Activated CD4-positive, alpha-beta T cell treated with anti-CD3 and anti-CD28 coated beads, Interleukin-2, amount 50 U/mL, for 1 hour (primary cell): Measurements from ENCODE around the gene GATB.

Experiments used
- DNase-seq: peaks from one replicate; pipeline ENCODE4 v3.0.0-alpha.2; 2020

The GATB gene

GRCh38 chr4:151671541-151672059, 89.2 kb downstream of the GATB start:
- DNase-seq: no peak

DNA sequence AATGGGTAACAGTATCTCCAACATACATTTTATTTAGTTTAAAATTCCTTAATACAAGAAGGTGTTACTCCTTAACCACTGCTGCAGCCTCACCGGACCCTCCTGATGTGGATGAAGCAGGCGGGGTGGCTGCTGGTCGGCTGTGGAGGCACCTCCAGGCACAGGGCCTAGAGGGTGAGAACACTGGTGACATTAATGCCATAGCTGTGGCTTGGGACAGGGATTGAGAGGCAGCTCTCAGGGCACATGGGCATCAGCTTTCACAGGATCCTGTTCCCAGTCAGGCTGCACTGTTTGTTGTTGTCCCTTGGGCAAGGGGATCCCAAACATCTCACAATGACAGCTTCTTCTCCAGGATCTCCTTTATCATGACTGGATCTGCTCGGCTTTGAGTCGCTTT, 90.0 kb downstream of the GATB start:
- DNase-seq: no peak

DNA sequence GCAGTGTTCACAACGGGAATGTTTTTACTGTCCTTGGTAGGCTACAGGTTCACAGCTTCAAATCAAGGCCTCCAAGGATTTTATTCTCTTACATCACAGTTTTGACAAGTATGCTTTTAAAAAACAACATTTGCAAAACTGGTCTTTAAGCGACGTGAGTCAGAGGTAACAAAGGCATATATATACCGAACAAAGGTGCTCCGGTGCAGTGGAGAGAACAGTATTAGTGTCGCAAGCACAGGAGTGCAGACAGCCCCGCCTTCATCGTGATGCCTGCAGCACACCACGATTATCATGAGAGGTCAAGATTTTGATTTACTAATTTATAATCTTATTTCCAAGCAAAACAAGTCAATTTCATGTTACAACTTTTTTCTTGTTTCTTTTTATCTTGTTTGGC, 90.8 kb downstream of the GATB start:
- no peak for DNase-seq

DNA sequence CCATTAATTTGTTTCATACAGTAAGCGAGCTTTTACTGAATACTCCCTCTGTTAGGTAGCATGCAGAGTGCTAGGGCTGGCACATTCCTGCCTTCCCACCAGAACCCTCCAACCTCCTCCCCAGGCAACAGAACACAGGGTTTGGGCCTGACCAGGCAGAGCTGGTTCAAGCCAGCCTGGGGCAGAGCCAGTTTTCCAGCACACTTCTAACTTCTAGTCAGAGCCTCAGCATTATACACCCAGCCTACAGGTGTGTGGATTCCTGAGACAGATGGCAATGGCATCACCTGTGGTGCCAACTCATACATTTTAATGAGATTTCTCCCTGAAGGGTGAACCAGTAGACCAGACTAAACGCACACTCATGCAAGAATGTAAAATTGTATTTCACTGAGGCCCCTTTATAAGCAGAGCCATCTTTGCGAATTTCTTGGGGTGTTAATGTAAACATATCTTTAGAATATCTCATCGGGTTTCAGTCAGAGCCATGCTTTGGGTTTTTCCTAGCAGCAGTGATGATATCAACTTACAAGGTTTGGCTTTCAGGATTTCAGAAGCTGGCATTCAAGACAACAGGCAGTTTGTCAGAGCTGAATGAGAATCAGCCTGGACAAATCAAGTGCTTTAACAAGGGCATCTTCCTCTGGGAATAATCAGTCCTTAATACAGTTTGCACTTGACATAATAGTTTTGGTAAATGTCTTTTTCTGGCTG, 92.0 kb downstream of the GATB start:
- DNase-seq: no peak

GRCh38 chr4:151667666-151668065, 93.1 kb downstream of the GATB start:
- DNase-seq: no peak

- DNase-seq: no peak
Measured at GRCh38 chr4:151667048-151667447, 93.8 kb downstream of the GATB start.

GRCh38 chr4:151666501-151666900, 94.3 kb downstream of the GATB start:
- DNase-seq: no peak

GRCh38 chr4:151665785-151666127, 95.1 kb downstream of the GATB start:
- no peak for DNase-seq

DNA sequence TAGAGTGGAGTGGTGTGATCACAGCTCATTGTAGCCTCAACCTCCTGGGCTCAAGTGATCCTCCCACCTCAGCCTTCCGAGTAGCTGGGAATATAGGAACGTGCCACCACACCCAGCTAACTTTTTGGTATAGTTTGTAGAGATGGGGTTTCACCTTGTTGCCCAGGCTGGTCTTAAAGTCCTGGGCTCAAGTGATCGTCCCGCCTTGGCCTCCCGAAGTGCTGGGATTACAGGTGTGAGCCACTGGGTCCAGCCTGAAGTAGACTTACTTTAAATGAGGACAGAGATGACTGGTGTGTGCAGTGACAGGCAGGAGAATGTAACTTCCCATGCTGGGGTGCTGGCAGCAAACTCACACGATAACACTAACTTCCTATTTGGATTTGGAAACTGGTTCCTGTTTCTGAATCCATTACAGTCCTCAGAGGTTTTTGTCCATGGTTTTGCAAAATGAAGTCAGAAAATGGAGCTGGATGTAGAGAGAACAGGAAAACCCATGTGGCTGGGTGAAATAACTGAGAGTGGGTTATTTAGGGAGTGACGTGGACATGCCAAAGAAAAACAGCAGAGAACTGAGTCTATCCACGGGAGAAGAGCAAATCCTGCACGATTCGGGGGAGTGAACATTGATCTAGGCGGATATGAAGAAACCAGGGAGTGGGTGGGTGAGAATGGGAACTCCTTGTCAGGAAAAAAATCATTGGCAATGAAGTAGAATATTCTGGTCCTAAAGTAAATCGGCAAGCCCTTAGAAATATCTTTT, 95.6 kb downstream of the GATB start:
- DNase-seq: no peak

DNA sequence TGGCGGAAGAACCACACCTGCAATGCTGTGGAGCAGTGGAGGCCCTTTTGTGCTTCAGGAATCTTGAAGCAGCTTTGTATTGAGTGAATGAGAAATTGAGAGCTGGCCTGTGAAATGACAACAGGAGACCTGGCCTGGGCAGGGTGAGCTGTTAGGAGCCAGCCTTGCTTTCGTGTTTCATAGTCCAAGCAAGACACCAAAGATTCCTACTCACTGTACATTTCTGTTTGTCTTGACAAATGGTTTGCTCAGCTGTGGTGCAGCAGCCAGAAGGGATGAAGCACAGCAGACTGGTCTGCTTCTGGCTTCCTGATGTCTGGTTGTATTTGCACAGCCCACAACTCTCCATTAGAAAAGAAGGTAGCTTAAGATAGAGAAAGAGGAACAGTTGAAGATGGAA, 96.5 kb downstream of the GATB start:
- DNase-seq: no peak

DNA sequence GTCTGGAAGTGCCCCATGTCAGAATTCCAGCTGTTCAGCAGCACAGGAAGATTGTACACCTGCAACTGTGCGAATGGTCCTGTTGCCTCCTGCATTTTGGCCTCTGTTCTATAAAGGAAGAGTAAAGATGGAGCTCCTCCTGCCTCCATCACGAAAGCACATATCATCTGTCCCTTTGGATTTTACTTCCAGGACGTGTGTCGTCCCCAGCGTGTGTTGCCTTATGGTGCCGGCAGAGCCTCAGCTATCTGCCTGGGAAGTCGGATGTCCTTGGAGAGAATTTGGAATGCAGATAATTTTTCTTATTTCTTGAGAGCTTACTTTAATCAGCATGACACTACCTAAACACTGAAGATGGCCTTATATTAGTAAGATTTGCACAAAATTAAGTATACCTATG, 97.7 kb downstream of the GATB start:
- DNase-seq: no peak

DNA sequence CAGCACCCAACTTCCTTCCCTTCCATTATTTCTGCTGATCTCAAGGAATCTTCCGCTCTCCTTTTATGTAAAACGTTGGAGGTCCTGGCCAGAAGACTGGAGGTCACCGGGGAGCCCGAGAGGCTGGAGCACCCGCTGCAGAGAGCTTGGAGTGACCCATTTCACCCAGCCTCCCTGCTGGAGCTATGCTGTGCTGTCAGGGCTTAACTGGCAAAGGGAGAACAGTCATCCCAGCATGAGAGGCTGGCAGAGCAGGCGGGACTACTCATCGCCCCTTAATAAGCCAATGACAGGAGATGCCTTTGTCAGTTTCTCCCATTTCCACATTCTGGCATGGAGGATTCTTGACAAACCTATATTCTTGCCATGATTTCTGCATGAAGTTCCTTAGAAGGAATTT, 98.9 kb downstream of the GATB start:
- no peak for DNase-seq

DNA sequence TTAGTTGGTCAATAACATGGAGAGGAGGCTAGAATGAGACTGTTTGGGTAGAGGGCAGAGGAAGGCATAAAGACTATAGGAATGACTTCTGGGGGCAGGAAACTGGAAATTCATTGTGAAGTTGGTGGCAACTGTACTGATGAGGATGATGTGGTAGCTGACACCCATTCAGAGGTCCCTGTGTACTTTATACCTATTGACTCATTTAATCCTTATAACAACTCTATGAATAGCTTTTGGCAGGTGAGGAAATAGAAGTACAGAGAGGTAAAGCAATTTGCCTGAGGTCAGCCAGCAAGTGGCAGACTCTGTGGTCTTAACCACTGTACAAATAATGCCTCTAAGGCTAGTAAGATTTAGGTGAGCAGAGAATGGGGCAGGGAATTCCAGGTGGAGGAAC, 100.1 kb downstream of the GATB start:
- no peak for DNase-seq

GRCh38 chr4:151659601-151660364, 101.0 kb downstream of the GATB start:
- DNase-seq: no peak

- no peak for DNase-seq
Measured at GRCh38 chr4:151658959-151659600, 101.7 kb downstream of the GATB start.

DNA sequence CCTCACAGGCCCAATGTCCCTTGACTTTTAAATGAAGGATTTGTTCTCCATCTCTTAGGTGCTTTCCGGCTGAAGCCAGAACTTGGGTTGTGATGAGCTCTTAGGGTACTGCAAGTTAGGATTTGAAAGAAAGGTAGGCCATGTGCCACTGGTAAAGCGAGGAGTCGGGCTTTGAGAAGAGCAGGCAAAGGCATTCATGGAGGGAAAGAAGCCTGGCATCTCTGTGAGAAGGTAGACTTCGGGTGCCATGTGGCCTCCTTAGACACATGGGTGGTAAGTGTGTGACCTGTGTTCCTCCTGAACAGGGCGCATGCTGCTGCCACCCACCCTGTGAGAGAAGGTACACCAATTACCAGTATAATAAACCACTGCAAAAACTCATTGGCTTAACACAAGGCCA, 102.9 kb downstream of the GATB start:
- no peak for DNase-seq

DNA sequence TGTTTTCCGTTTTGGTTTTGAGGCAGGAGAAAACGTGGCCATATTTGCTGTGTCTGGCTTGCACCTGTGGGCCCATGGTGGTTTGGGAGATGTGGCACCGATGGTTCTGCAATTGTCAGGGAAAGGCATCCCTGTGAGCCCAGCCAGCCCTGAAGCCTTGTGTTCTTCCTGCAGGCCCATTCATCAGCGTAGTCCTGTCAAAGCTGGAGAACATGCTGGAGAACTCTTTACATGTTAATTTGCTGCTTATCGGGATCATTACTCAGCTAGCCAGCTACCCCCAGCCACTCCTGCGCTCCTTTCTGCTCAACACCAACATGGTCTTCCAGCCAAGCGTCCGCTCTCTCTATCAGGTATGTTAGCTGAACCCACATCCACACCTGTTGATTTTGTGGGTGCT, 104.7 kb downstream of the GATB start:
- no peak for DNase-seq

DNA sequence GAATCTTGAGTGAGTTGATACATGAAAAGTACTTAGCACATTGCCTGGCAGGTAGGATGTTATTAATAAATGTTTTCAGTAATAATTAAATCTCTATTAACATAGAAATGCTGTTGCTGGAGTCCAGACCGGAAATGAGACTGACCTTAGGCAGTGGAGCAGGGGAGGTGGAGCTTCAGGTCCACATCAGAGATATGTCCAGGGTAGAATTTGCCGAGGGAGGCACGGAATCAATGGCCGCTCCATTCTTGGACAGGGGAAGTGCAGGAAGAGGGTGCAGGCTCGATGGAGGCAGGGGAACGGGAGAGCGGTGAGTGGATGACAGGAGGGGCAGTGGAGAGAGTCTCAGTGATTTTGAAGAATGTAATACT, 107.3 kb downstream of the GATB start:
- DNase-seq: no peak

DNA sequence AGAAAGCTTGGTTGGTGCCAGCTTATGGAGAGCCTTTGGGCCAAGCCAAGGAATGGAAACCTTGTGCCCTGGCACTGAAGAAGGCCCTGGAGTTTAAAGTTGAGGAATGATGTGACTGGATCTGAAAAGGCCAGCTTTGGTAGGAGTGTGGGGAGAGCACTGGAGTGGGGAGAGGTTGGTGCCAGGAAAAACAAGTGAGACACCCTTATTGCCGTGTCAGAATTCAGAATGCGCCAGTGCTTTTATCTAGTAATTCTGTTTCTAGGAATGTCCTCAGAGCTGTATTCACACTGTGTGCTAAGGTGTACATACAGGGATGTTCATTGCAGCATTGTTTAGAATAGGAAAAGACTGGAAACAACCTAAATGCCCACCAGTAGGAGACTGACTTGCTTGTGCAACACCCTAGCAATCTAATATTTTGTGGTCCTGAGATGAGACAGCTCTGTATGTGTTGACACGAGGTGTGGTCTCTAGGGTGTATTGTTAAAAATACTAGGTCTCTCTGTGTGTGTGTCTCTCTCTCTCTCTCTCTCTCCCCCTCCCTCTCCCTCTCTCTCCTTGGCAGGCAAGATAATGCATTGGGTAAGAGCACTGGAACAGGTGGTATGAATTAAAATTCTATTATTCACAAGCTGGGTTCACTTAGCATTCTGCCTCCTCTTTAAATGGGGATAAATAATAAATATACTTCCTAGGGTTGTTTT, 107.8 kb downstream of the GATB start:
- DNase-seq: no peak

GRCh38 chr4:151651496-151651895, 109.3 kb downstream of the GATB start:
- DNase-seq: no peak

DNA sequence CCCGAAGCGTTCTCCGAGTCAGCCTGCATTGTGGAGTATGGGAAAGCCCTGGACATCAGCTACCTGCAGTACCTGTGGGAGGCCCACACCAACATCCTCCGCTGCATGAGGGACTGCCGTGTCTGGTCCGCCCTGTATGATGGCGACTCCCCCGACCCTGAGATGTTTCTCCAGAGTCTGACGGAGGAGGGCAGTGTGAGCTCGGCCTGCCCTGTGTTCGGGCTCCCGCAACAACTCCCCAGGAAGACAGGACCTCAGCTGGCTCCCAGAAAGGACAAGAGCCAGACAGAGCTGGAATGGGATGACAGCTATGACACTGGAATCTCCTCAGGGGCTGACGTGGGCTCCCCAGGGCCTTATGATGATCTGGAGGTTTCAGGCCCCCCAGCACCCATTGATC, 111.3 kb downstream of the GATB start:
- no peak for DNase-seq

GRCh38 chr4:151646322-151646721, 114.5 kb downstream of the GATB start:
- DNase-seq: no peak

DNA sequence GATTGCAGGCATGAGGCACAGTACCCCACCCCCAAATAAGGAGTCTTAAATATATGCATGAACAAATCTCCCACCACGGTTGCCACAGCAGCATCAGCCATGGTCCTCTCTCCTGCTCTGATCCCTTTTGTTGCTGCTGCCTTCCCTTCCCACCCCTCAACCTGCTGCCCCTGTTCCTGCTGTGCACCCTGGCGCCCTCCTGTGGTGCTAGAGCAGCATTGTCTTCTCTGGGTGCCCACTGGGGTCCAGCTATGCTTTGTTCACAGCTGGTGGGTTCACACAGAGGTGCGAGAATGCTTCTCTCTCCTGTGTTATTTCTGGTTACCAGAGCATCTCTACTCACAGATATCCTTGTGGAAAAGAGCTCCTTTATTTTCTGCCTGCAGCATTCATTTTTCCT, 116.2 kb downstream of the GATB start:
- no peak for DNase-seq
